C1 segment of cervical spinal cord (tissue), 14 donors: ENCODE data around the gene DLX2.

Experiments
- DNase-seq, 14 donors: peaks; one replicate each; lab custom pipeline; 2025; lab: John Stamatoyannopoulos, UW

The DLX2 gene

DNA sequence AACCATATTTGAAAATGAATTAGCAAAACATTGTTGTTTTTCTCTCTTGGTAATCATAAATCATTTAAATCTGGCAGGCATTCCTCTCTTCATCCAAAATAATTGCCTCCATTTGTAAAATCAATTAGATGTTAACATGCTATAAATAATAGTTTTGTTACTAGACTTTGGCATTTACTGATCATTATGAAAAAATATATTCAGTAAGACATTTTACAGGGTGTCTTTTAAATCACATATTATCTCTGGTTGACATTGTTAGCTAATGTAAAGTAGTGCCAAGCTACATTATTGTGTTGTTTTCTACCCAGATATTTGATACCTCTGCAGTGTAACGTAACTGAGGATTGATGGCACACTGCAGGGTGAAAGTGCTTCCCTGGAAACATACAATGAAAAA, 49.2 kb downstream of the DLX2 start:
- no peak for DNase-seq

DNA sequence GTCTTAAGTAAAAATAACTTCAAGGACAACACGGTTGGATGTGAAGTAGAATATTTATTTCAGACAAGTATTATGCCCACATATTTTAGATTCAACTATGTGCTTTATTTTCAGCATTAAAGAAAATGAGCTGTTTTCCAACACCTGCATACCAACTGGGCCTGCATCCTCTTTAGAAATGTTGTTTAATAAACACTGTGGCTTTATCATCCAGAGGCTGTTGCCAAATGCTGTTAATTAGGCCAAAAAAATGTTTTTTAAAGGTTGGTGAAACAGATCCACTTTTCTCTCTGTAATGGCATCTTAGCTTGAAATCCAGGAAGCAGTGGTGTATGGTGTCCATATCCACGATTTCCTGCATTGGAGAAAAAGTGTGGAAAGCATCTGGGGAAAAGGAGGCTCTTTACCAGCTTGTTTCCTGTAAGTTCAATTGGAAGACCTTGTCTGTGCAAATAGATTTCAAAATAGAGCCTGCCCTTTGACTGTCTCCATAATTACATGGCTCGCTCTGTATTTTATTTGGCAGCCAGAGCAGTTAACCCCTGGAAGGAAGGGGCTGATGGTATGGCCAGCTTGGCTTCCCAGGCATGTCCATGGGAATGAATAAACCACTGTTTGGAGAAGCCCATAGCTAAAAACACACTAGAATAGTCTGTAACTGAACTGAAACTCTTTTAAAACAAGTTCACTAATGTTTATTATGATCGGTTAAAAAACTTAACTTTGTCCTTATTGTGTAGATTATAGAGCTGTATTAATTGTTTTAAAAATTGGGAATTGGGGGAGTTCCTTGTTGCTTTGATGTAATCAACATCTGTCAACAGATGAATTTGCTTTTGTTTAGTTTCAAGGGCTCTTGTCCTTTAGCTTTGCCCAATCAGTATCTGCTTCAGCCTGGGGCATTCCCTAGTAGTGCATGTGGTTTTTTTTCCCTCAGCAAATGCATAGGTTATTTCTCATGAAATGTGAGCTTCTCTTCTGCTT, 50.4 kb downstream of the DLX2 start:
- DNase-seq, result no peak

DNA sequence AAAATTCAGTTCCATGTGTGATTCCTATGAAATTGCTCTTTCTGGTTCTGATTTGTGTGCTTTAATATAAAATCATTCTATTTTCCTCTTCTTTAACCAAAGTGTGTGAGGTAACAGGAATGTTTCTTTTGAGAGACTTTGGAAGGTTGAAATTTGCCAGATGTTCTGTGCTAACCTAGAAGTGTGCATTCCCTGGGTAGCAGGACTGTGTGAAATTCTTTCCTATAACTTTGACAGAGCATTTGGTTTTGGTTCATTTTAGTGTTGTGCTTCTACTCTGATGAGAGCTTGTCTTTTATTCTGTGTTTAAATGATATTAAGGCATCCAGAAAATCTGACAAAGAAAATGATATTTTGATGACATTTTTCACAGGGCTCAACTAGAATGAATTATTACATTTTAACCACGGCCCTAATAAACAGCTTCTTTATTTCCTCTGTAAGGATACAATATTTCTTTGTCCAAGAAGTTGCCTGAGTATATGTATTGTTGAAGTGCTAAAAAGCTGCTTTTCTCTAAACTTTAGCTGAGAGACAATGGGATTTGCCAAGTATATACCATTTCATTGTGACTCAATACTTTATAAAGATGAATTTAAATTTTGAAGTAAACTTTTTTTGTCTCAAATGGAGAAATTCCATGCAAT, 52.1 kb downstream of the DLX2 start:
- DNase-seq, result no peak

DNA sequence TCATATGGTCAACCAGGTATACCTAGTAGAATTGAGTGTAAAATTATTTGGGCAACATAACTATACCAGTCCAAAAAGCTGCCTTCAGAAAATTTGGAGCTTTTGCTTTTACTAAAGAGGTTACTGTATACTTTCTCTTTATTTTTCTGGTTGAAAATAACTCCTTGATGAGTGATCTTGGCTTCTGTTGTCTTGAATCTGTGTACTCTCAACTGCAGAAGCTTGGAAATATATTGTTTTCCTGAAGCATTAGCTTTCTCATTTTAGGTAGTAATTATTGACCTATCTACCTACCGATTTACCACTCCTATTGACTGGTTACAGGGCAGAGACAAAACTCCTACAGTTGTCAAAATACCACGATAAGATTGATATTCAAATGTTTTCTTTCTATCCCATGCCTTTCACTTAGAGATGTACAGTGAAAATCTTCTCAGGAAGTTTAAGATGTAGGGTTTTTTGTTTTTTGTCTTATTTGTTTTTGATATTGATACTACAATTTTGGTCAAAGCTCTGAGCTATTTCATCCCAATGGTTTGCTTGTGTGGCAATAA, 53.1 kb downstream of the DLX2 start:
- DNase-seq, result no peak
